A673 (cell line): Measurements from ENCODE around the gene KRTAP9-1. TPM values are rescaled to one million over a fixed set of nuclear protein-coding genes. Genes with fewer than 3 reads are reported as not detected.

ENCODE experiments used
- BruUV-seq: library from RNA; stranded (reverse); fragments of 400-500 nt; replicated peaks from 2 replicates; lab custom pipeline; 2021; lab: Mats Ljungman, UMichigan
- CTCF ChIA-PET: fragments of 300-600 bp; sonication (Branson Sonifier 250); formaldehyde crosslinking; loops from one replicate; lab custom pipeline; 2022; ENCODE audit warnings: antibody characterized with exemption; lab: Charles Lee
- POLR2A ChIA-PET: fragments of 300-600 bp; sonication (Branson Sonifier 250); formaldehyde crosslinking; loops from one replicate; lab custom pipeline; 2022; ENCODE audit warnings: antibody characterized with exemption; ENCODE audit not compliant: low non-redundant PET; lab: Charles Lee
- DNase-seq: peaks from one replicate; pipeline ENCODE4 v3.0.0-alpha.2; 2015; ENCODE audit warnings: low spot score
- H3K27ac ChIP-seq: fragments of 200-600 bp; sonication (generic); 2 replicates; pipeline ENCODE4 v1.5.1; 2016; ENCODE audit warnings: mixed run types, low read depth, mild to moderate bottlenecking, mixed read lengths, antibody characterized with exemption, low read length; ENCODE audit not compliant: poor library complexity, severe bottlenecking
- H3K27me3 ChIP-seq: fragments of 200-600 bp; sonication (generic); replicated peaks from 2 replicates; pipeline ENCODE4 v1.6.1; 2017; ENCODE audit warnings: mixed run types, low read depth, mild to moderate bottlenecking, mixed read lengths, antibody characterized with exemption, low read length; ENCODE audit not compliant: insufficient read depth, poor library complexity
- H3K36me3 ChIP-seq: fragments of 200-600 bp; sonication (generic); 2 replicates; pipeline ENCODE4 v1.6.1; 2016; ENCODE audit warnings: mixed run types, mild to moderate bottlenecking, mixed read lengths, antibody characterized with exemption, low read length; ENCODE audit not compliant: insufficient read depth, poor library complexity, severe bottlenecking
- H3K4me1 ChIP-seq: fragments of 200-600 bp; sonication (generic); 2 replicates; pipeline ENCODE4 v1.6.1; 2017; ENCODE audit warnings: mixed run types, mild to moderate bottlenecking, mixed read lengths, antibody characterized with exemption, low read length; ENCODE audit not compliant: insufficient read depth, poor library complexity, severe bottlenecking
- H3K4me3 ChIP-seq: fragments of 200-600 bp; sonication (generic); 2 replicates; pipeline ENCODE4 v1.5.1; 2016; ENCODE audit warnings: low read depth, mixed run types, mild to moderate bottlenecking, mixed read lengths, low read length; ENCODE audit not compliant: poor library complexity, severe bottlenecking
- H3K9me3 ChIP-seq: fragments of 200-600 bp; sonication (generic); 2 replicates; pipeline ENCODE4 v1.6.1; 2016; ENCODE audit warnings: mixed run types, low read depth, mild to moderate bottlenecking, mixed read lengths, antibody characterized with exemption, low read length; ENCODE audit not compliant: poor library complexity, severe bottlenecking
- EZH2 ChIP-seq: fragments of 200-600 bp; sonication (generic); IDR thresholded peaks from 2 replicates; pipeline ENCODE4 v1.6.1; 2017; ENCODE audit warnings: borderline replicate concordance, low read depth, mild to moderate bottlenecking, mixed read lengths, antibody characterized with exemption, low read length; ENCODE audit not compliant: poor library complexity, severe bottlenecking
- intact Hi-C: fragments of 100-400 bp; cut with micrococcal nuclease; formaldehyde crosslinking; loops from one replicate; pipeline ENCODE4 v1.10.0; 2022; ENCODE audit not compliant: unreplicated experiment
- total RNA-seq: library from RNA; stranded (reverse); gene quantifications from 2 replicates; pipeline ENCODE4 v1.2.3, GENCODE V29; 2021
- TF ChIP-seq, protein P1 (sequence below): fragments of 300-800, 200-600 bp; sonication (generic); conservative IDR thresholded peaks from 2 replicates; pipeline ENCODE4 v1.5.1; 2017; ENCODE audit warnings: low read depth, mild to moderate bottlenecking, antibody characterized with exemption, low read length, moderate library complexity, mixed read lengths

KRTAP9-1 gene
- total RNA-seq, 1 experiment from 2014 or later: not detected

DNA sequence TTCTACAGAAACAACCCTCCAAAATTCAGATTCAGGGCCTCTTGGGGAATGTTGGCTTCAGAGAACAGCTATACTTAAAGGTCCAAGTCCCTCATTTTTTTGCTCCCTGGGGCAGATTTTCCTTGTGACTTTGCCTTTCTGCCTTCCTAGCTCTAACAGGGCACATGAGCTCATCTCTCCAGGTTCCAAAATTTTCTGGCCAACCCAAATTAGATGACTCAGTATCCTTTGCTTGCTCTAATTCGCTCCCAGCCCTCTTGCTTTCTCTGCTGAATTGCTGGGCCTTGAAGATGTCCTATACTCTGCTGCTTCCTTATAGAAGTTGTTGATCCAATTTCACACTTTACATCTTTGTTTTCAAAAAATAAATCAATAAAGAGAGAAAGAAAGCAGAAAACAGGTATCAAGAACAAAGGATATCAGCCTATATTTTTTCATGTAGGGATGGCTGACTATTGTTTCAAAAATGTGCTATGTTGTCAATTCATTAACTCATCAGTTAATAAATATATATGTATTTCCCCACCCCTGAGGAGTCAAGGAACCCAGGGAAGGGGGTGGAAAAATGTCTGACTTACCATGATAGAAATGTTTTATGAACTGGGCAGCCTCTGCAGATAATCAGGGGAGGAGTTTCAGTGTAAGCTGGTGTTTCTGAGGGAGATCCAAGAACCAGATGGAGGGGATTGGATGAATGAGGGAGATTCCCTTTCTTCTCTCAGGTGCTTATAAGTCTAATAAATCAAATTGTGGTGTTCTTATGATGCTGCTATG lies 10.7 kb upstream of the KRTAP9-1 start:
- intact Hi-C loops: no loop called here
- H3K27ac ChIP-seq: no peak overlapping the region
- H3K9me3 ChIP-seq: no peaks in the 10 kb centered on the region
- no peaks in the 10 kb centered on the region for H3K27me3 ChIP-seq
- TF ChIP-seq, protein P1, sequence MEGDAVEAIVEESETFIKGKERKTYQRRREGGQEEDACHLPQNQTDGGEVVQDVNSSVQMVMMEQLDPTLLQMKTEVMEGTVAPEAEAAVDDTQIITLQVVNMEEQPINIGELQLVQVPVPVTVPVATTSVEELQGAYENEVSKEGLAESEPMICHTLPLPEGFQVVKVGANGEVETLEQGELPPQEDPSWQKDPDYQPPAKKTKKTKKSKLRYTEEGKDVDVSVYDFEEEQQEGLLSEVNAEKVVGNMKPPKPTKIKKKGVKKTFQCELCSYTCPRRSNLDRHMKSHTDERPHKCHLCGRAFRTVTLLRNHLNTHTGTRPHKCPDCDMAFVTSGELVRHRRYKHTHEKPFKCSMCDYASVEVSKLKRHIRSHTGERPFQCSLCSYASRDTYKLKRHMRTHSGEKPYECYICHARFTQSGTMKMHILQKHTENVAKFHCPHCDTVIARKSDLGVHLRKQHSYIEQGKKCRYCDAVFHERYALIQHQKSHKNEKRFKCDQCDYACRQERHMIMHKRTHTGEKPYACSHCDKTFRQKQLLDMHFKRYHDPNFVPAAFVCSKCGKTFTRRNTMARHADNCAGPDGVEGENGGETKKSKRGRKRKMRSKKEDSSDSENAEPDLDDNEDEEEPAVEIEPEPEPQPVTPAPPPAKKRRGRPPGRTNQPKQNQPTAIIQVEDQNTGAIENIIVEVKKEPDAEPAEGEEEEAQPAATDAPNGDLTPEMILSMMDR: no peak
- TF ChIP-seq EZH2: no peak
- POLR2A ChIA-PET: no interaction called here
- no peaks in the 10 kb centered on the region for H3K36me3 ChIP-seq
- no peak for DNase-seq
- no peak overlapping the region for H3K4me3 ChIP-seq
- H3K4me1 ChIP-seq: no peaks in the 10 kb centered on the region
- BruUV-seq: no TSS peak
- CTCF ChIA-PET: no interaction called here

DNA sequence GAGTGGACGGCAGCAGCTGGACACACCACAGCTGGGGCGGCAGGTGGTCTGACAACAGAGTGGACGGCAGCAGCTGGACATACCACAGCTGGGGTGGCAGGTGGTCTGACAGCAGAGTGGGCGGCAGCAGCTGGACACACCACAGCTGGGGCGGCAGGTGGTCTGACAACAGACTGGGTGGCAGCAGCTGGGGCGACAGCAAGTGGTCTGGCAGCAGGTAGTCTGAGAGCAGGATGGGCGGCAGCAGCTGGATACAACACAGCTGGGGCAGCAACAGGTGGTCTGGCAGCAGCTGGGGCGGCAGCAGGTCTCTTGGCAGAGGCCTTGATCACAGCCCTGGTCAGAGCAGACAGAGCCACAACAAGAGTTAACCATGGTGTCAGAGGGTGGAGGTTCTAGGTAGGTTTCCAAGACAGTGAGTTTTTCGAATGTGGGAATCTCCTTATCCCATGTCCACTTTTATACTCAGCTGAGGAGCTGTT lies 5.2 kb upstream of the KRTAP9-1 start, which contains the start of gene KRTAP4-1:
TSS of gene KRTAP4-1 (minus strand) at position 432 of the 482 bp plus-strand sequence. CDS start at position 375, 57 bp downstream.
- DNase-seq: no peak
- CTCF ChIA-PET: no interaction called here
- no TSS peak for BruUV-seq

DNA sequence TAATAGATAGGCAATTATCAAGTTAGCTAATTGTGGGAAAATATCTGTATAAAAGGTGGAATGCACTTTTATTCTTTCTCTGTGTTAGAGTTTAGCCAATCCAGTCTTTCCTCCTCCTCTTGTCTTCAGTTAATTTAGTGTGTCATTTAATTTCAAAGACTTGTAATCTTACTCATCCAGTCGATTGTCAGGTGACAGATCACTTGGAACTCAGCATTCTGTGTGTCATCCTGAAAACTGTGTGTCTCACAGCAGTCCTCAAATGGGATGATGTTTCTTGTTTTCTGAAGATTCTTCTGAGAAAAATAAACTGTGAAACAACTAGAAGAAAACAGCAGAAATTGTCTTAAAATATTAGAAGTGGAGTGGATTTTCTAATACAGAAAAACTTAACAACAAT lies 4.7 kb upstream of the KRTAP9-1 start:
- BruUV-seq: no TSS peak

More for the DNA sequence above, 5.2 kb upstream of the KRTAP9-1 start, which contains the start of gene KRTAP4-1:
- no peaks in the 10 kb centered on the region for H3K4me1 ChIP-seq
- H3K4me3 ChIP-seq: no peak within 1 kb of the TSS
- no peaks in the 10 kb centered on the region for H3K36me3 ChIP-seq
- intact Hi-C loops: no loop called here
- TF ChIP-seq, protein P1: no peak
- TF ChIP-seq EZH2: no peak
- H3K9me3 ChIP-seq: no peaks in the 10 kb centered on the region
- no peak within 1 kb of the TSS for H3K27ac ChIP-seq
- POLR2A ChIA-PET: no interaction called here
- no peaks in the 10 kb centered on the region for H3K27me3 ChIP-seq

More for the DNA sequence above, 4.7 kb upstream of the KRTAP9-1 start:
- H3K27me3 ChIP-seq: no peaks in the 10 kb centered on the region
- ChIA-PET CTCF (no interaction called here), POLR2A (no interaction called here)
- no peaks in the 10 kb centered on the region for H3K9me3 ChIP-seq
- no peak overlapping the region for H3K4me3 ChIP-seq
- intact Hi-C loops: no loop called here
- DNase-seq: no peak
- H3K4me1 ChIP-seq: no peaks in the 10 kb centered on the region
- TF ChIP-seq EZH2: no peak
- TF ChIP-seq, protein P1: no peak
- H3K36me3 ChIP-seq: no peaks in the 10 kb centered on the region
- no peak overlapping the region for H3K27ac ChIP-seq
